ENCODE data around the gene C11orf87.

C11orf87 gene

GRCh38 chr11:109421981-109422869 is at the start of gene C11orf87:
Gene C11orf87, plus strand, starts transcription at chr11:109422190. Its CDS starts 1,444 bp downstream, at chr11:109423634.
- no peak for DNase-seq

DNA sequence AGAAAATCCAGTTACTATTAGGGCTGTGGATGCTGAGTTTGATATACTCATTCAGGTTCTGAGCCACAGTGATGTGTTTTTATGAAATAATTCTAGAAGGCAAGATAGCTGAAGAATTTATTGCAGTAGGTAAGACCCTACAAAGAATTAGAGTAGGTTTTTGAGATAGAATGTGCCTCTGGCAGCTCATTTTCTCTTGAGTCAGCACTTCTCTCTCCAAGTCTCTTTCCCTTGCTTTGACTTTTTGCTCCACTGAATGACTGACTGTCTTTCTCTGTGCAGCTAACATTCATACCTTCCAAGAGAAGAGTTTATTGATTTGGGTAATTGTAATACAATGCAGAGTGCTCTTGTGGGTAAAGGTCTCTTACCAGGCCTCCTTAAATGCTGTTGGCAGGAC is 48.0 kb upstream of the C11orf87 start:
- no peak for DNase-seq

DNA sequence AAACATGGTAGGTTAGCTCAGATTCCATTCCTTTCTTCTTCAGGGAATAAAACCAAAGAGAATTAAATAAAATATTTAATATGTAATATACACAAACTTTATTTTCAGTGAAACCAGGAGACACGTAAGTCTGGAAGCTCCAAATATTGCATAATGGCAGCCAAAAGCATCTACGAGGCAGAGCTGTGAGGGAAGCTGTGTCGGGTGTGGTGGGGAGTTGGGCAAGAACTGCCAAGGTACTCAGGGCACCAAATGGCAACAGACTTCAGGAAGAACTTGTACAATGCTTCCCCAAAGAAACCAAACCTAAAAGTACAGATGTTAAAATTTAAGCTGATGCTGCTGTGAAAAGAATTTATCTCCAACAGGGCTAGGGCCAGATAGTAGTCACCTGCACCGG is 47.5 kb upstream of the C11orf87 start:
- no peak for DNase-seq

DNA sequence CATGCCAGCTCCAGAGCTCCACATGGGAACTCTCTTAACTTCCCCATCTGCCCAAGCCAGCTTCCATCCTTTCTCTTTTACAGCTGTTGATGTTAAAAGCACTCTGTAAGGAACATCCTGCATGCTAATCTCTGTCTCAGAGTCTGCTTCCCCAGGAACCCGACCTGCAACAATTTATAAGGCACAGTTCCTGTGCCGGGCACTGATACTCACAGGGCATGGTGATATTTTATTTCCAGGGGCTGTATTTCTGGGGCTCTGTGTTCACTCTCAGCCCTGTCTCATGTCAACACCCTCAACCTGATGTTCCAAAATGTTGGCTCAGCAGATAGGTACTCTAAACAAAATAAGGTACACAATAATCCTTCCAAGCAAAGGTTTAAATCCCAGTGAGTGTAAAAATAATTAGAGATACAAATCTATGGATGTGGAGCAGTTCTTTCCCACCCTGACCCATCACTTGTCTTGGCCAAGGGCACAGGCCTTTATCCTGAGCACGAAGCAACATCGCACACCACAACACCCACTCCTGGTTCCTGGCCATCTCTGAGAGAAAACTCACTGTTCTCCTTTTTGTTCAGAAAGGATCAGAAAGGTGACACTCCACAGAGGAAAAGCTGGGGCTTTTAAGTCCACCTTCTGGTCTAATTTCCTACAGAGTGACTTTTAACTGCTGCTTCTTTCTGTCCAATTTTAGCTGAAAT is 44.8 kb upstream of the C11orf87 start:
- DNase-seq: no peak

DNA sequence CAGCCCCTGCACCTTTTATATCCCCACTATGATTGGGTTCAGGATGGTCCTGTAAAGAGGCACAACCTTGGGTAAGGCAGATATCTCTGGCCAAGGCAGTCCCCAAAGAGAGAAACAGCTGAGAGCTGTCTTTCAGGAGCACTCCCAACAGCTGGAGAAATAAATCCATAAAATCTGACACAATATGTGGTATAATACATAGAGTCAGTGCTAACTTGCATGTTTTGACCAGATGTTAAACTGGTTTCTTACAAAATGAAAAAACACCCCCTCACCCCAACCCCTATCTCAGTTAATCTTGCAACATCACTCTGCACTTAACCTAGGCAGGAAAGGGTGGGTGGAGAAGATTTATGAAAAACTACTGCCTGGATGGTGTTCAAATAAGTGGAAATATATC is 44.0 kb upstream of the C11orf87 start:
- no peak for DNase-seq

DNA sequence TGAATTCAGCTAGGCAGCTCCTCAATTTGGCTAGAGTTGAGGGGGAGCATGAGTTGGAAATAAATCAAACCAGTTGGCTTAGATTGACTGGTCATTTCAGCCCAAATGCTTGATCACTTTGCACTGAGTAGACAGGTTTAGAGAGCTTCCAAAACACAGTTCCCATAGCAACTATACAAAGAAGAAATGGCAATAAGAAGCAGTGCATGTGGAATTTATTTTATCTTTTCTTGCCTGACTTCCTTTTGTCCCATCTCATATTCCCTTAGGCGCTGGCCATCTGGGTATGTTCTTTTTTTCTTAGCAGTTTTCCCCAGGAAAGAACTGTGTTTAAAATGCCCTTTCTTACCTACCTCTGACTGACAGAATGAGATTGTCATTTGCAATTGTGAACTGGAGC is 38.7 kb upstream of the C11orf87 start:
- DNase-seq: no peak

- DNase-seq: no peak
Observed at GRCh38 chr11:109384873-109385272, 37.1 kb upstream of the C11orf87 start.

DNA sequence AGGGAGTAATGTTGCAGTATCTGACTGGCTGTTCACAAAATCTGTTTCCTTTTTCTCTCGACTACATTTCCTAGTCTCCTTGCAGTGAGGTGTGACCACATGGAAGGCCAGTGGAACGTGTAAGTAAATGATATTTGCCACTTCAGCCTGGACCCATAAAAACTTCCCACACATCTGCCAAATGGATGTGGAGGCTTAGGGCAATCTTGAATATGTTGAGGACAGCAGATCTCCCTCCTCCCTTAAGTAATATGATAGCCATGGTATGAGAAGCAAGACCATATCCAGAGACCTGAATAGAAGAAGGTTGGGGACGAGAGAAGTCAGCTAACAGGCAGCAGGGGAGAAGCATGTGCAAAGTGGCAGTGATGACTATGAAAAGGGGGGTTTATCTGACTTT is 33.0 kb upstream of the C11orf87 start:
- DNase-seq: no peak

GRCh38 chr11:109390752-109391151 is 31.2 kb upstream of the C11orf87 start:
- no peak for DNase-seq

DNA sequence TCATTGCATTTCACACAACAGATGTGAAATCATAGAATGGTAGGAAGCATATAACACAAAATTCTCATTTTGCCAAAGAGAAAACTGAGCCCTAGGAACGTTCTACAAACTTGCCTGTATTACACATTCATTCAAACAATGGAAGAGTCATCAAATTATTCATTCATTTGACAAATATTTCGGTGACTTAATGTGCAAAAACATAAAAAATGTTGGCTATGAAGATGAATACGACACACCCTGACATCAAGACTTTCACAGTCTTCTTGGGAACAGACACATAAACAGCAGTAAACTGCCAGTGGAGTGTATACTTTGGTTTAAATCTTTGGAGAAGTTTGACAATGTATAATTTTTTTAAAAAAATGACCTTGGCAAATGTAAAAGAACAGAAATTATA is 20.4 kb upstream of the C11orf87 start:
- DNase-seq: no peak

GRCh38 chr11:109405671-109406070 is 16.3 kb upstream of the C11orf87 start:
- no peak for DNase-seq

DNA sequence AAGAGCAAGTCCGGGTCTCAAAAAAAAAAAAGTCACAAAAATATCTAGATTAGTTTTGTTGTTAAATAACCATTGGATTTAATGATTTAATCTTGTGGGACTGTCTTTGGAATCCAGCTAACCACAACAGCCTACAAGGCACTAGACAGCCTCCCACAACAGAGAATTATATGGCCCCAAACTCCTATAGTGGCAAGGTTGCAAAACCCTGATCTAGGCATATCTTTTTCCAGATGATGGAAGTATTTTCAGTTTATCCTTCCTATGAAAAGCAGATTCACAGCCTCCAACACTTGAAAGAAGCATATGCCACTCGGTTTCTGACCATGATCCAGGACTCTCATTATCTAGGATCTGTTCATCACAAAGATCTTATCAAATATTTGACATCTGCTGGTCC is 5.4 kb upstream of the C11orf87 start:
- no peak for DNase-seq

GRCh38 chr11:109422870-109423465 is 978 bp downstream of the C11orf87 start:
- DNase-seq: no peak

DNA sequence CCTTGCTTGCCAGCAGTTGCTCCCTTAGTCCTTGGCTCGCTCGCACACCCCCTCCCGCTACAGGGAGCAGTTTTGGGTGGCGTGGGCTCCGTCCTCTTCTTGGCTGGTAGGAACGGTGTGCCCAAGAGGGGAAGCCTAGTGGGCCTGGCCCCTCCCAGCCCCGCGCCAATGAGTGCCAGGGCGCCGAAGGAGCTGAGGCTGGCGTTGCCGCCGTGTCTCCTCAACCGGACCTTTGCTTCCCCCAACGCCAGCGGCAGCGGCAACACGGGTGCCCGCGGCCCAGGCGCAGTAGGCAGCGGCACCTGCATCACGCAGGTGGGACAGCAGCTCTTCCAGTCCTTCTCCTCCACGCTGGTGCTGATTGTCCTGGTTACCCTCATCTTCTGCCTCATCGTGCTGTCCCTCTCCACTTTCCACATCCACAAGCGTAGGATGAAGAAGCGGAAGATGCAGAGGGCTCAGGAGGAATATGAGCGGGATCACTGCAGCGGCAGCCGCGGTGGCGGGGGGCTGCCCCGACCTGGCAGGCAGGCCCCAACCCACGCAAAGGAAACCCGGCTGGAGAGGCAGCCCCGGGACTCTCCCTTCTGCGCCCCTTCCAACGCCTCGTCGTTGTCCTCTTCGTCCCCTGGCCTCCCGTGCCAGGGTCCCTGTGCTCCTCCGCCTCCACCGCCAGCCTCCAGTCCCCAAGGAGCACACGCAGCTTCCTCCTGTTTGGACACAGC is 1.6 kb downstream of the C11orf87 start:
- DNase-seq: no peak

- DNase-seq: no peak
Observed at GRCh38 chr11:109424901-109425300, 2.9 kb downstream of the C11orf87 start.

GRCh38 chr11:109425554-109425953 is 3.6 kb downstream of the C11orf87 start:
- DNase-seq: no peak

- DNase-seq: no peak
Observed at GRCh38 chr11:109426442-109427240, 4.7 kb downstream of the C11orf87 start.

DNA sequence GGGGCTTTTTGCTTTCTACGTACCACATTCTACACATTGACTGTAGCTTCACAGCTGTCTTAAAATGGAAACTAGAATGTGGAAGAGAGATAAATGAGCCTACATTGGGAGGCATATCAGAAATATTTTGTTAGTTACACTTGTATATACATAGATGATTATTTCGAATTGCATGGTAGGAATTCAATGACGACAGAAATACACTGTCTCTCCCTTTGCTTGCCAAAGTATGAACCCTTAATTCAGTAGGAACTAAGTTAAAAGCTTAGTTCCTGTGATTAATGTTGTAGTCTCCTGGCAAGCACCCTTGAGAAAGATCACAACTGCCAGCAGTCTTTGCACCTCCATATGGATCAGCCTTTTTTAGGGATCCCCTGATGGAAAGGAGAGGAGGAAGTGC is 10.1 kb downstream of the C11orf87 start:
- DNase-seq: no peak

DNA sequence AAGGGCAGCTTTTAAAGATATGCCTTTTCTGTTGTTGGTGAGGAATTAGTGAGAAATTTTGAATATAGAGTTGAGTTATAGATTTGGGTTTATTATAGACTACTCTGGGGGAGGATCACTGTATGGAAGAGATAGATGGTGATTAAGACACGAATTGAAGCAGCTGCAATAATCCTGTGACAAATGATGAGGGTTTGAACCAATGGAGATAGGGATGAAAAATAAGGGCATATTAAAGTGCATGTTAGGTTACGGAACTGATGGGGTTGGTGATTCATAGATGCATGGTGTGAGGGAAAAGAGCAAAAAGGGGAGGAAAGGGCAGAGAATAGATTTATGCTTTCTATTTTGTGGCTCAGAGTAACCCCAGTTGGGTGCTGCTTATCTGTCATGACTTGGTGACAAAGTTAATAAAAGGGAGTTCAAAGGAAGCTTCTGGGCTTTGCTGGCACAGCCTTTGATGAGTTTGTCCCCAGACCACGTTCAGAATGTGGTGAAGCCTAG is 11.8 kb downstream of the C11orf87 start:
- no peak for DNase-seq

DNA sequence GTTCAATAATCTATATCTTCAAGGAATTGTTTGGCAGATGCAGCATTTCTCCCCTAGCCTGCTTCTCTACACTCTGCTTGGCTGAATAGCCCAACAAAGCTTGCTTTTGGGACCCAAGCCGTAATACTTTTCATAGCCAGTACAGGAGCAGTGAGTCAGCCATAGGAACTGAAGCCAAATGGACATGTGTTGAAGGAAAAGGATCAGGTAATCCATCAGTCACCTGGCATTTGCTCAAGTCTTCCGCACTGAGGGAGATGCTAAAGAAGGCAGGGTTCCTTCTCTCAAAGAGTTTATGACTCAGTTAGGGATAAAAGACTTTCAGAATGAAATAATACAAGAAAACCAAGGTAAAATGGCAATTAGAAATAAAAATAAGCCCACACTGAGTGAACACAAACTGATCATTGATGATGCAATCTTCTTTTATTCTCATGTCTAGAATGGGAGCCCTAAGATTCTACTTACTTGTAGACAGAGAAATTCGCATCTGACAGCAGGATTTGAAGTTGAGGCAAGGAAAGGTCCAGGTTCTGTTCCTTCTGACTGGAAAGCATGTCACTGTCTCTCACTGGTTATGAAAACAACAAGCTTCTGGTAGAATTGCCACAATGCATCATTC is 13.2 kb downstream of the C11orf87 start:
- no peak for DNase-seq

DNA sequence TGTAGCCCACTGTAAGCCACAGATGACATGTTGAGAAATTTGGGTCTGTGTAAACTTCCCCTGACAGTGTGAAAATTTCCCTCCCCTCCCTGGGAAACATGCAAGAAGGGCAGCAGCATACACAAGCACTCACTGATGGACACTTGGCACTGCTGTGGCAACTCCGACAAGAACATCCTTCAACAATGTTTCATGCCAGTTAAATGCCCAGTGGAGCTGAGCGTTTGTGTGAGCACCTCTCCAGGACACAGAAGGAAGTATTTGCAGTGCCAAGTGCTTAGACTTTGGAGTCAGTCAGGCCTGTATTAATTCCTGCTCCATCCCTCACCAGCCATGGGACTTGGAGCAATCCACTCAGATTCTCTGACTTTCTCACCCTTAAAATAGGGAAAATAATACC is 17.7 kb downstream of the C11orf87 start:
- DNase-seq: no peak

GRCh38 chr11:109443052-109443451 is 21.1 kb downstream of the C11orf87 start:
- DNase-seq: no peak
